Caco-2 (cell line): ENCODE data around the gene FRMD4B. TPM values are rescaled to one million over a fixed set of nuclear protein-coding genes. Genes with fewer than 3 reads are reported as not detected.

Source experiments
- BruUV-seq: library from RNA; stranded (reverse); fragments of 400-500 nt; replicated peaks from 2 replicates; lab custom pipeline; 2021; lab: Mats Ljungman, UMichigan
- CTCF ChIA-PET: fragments of 300-600 bp; sonication (Branson Sonifier 250); formaldehyde crosslinking; loops from one replicate; lab custom pipeline; 2022; ENCODE audit warnings: antibody characterized with exemption; lab: Charles Lee
- POLR2A ChIA-PET: fragments of 300-600 bp; sonication (Branson Sonifier 250); formaldehyde crosslinking; loops from one replicate; lab custom pipeline; 2022; ENCODE audit warnings: antibody characterized with exemption; lab: Charles Lee
- DNase-seq, 2 experiments: peaks; one replicate each; pipeline versions ENCODE4 v3.0.0 to v3.0.0-alpha.2; 2020 to 2022
- H3K27me3 ChIP-seq: replicated peaks from 2 replicates; pipeline ENCODE4 v1.6.0; 2011; ENCODE audit warnings: low read length; ENCODE audit not compliant: control insufficient read depth, insufficient read depth
- H3K36me3 ChIP-seq: 2 replicates; pipeline ENCODE4 v1.5.1; 2011; ENCODE audit warnings: low read length; ENCODE audit not compliant: control insufficient read depth, insufficient read depth
- H3K4me1 ChIP-seq: fragments of 250-450 bp; sonication (Bioruptor Pico); 2 replicates; pipeline ENCODE4 v1.5.1; 2020; ENCODE audit warnings: mild to moderate bottlenecking
- H3K4me3 ChIP-seq: 2 replicates; pipeline ENCODE4 v1.5.1; 2011; ENCODE audit warnings: low read depth, mild to moderate bottlenecking, control low read depth, low read length
- H3K9me3 ChIP-seq: fragments of 250-450 bp; sonication (Bioruptor Pico); 2 replicates; pipeline ENCODE4 v1.5.1; 2020; ENCODE audit warnings: mild to moderate bottlenecking, moderate library complexity
- H3K27ac Mint-ChIP-seq: one replicate; pipeline ENCODE4 v1.8.0; 2022; ENCODE audit warnings: mixed read lengths; ENCODE audit not compliant: unreplicated experiment
- H3K27me3 Mint-ChIP-seq: one replicate; pipeline ENCODE4 v1.8.0; 2022; ENCODE audit warnings: mixed read lengths; ENCODE audit not compliant: insufficient read depth, unreplicated experiment
- H3K36me3 Mint-ChIP-seq: one replicate; pipeline ENCODE4 v1.8.0; 2022; ENCODE audit warnings: mild to moderate bottlenecking, mixed read lengths; ENCODE audit not compliant: insufficient read depth, unreplicated experiment
- H3K4me1 Mint-ChIP-seq: one replicate; pipeline ENCODE4 v1.8.0; 2022; ENCODE audit warnings: low read depth, mixed read lengths; ENCODE audit not compliant: unreplicated experiment
- H3K4me3 Mint-ChIP-seq: one replicate; pipeline ENCODE4 v1.8.0; 2022; ENCODE audit warnings: mild to moderate bottlenecking, moderate library complexity, mixed read lengths; ENCODE audit not compliant: unreplicated experiment
- H3K9me3 Mint-ChIP-seq: one replicate; pipeline ENCODE4 v1.8.0; 2022; ENCODE audit warnings: mixed read lengths; ENCODE audit not compliant: unreplicated experiment
- CTCF ChIP-seq, 2 experiments: fragments of 200-600 bp in 1 of 2; IDR thresholded peaks; 1 replicate in 1 of 2; 2 replicates in 1 of 2; pipeline versions ENCODE4 v1.5.1 to v1.8.0; 2011 to 2022; ENCODE audit warnings: antibody characterized with exemption in 1 of 2, control low read depth in 1 of 2, inconsistent platforms in 1 of 2, low read depth in 1 of 2, low read length in 1 of 2, mild to moderate bottlenecking in 1 of 2, moderate library complexity in 1 of 2; ENCODE audit not compliant: insufficient read depth in 1 of 2, severe bottlenecking in 1 of 2, unreplicated experiment in 1 of 2
- intact Hi-C: fragments of 100-400 bp; cut with micrococcal nuclease; formaldehyde crosslinking; loops from one replicate; pipeline ENCODE4 v1.10.0; 2022; ENCODE audit not compliant: unreplicated experiment
- total RNA-seq: library from RNA; stranded (reverse); gene quantifications from 2 replicates; pipeline ENCODE4 v1.2.3, GENCODE V29; 2022

The FRMD4B gene
- total RNA-seq, 1 experiment from 2014 or later = 47.5 TPM

GRCh38 chr3:69292185-69292584, 93.7 kb downstream of the FRMD4B start:
- peaks cover 47% of the 10 kb centered on the region for H3K4me1 Mint-ChIP-seq

GRCh38 chr3:69290430-69290829, 95.5 kb downstream of the FRMD4B start:
- CTCF ChIA-PET = no interaction called here
- no TSS peak for BruUV-seq
- Mint-ChIP-seq H3K4me3 (no peak overlapping the region), H3K4me1 (peaks cover 40% of the 10 kb centered on the region), H3K36me3 (no peaks in the 10 kb centered on the region), H3K27me3 (no peaks in the 10 kb centered on the region), H3K27ac (peak overlapping the region; percentile 59), H3K9me3 (no peaks in the 10 kb centered on the region)
- Histone ChIP-seq H3K4me1 (peaks cover 85% of the 10 kb centered on the region), H3K27me3 (no peaks in the 10 kb centered on the region), H3K4me3 (no peak overlapping the region), H3K36me3 (no peaks in the 10 kb centered on the region), H3K9me3 (no peaks in the 10 kb centered on the region)
- TF ChIP-seq CTCF (IDR thresholded peaks at IDR 0.05; ENCODE audit: insufficient read depth in 1 of 2, low read depth in 1 of 2, low read length in 1 of 2, severe bottlenecking in 1 of 2, unreplicated experiment in 1 of 2) = no peak
- POLR2A ChIA-PET = no interaction called here
- no peak for DNase-seq
- intact Hi-C loops = no loop called here

More at GRCh38 chr3:69292185-69292584, 93.7 kb downstream of the FRMD4B start:
- no TSS peak for BruUV-seq
- DNase-seq = no peak
- Mint-ChIP-seq H3K36me3 (no peaks in the 10 kb centered on the region), H3K27me3 (no peaks in the 10 kb centered on the region), H3K9me3 (no peaks in the 10 kb centered on the region), H3K4me3 (no peak overlapping the region), H3K27ac (no peak overlapping the region)
- H3K27me3 ChIP-seq = no peaks in the 10 kb centered on the region
- intact Hi-C loops = no loop called here
- no peak overlapping the region for H3K4me3 ChIP-seq
- ChIA-PET CTCF (no interaction called here), POLR2A (no interaction called here)
- H3K36me3 ChIP-seq = no peaks in the 10 kb centered on the region
- no peak for TF ChIP-seq CTCF (IDR thresholded peaks at IDR 0.05; ENCODE audit: insufficient read depth in 1 of 2, low read depth in 1 of 2, low read length in 1 of 2, severe bottlenecking in 1 of 2, unreplicated experiment in 1 of 2)
- H3K4me1 ChIP-seq = peaks cover 90% of the 10 kb centered on the region
- H3K9me3 ChIP-seq = no peaks in the 10 kb centered on the region

- CTCF ChIA-PET = no interaction called here
- no peak for DNase-seq
- H3K4me1 ChIP-seq = peaks cover 81% of the 10 kb centered on the region
- H3K27me3 ChIP-seq = no peaks in the 10 kb centered on the region
- Mint-ChIP-seq H3K36me3 (no peaks in the 10 kb centered on the region), H3K27ac (peak overlapping the region; percentile 86), H3K4me1 (peaks cover 39% of the 10 kb centered on the region), H3K4me3 (peak overlapping the region; percentile 44), H3K9me3 (no peaks in the 10 kb centered on the region), H3K27me3 (no peaks in the 10 kb centered on the region)
- no peaks in the 10 kb centered on the region for H3K9me3 ChIP-seq
- no peak for TF ChIP-seq CTCF (IDR thresholded peaks at IDR 0.05; ENCODE audit: insufficient read depth in 1 of 2, low read depth in 1 of 2, low read length in 1 of 2, severe bottlenecking in 1 of 2, unreplicated experiment in 1 of 2)
- POLR2A ChIA-PET = no interaction called here
- intact Hi-C loops = no loop called here
- H3K4me3 ChIP-seq = no peak overlapping the region
- no TSS peak for BruUV-seq
- no peaks in the 10 kb centered on the region for H3K36me3 ChIP-seq
Observed at GRCh38 chr3:69290006-69290405, 95.9 kb downstream of the FRMD4B start.
